ENCODE data around the gene PAQR4.

DNA sequence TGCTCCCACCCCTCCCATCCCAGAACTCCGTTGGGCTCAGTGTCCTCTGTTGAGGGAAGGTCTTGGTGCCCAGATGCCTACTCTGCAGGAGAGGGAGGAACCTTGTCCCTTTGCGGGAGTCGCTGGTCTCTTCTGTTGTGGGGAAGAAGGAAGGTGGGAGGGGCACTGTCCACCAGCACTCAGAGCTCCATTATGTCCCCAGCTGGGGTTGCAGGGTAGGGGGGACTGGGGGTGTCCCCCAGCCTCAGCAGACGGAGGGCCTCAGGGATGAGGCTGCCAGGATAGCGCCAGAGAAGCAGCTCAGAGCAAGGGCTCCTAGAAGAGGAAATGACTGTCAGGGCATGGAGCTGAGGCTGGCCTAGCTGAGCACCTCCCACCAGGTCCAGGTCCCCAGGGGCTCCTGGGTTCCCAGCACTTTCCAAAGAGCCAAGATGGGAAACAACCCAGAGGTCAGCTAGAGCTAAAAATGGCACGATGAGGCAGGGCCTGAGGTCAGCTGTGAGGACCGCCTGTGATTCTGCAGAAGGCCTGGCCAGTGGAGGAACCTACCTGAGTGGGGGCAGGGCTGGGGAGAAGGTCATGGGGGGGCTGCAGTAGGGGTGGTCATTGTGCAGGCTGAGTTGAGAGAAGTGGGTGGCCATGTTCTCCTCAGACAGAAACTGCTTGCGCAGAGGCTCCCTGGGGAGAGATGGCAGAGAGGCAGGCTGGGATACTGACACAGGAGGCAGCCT, 53.7 kb downstream of the PAQR4 start:
- TF ChIP-seq CTCF (IDR thresholded peaks at IDR 0.05 in 2 of 3, conservative IDR thresholded peaks at IDR 0.05 in 1 of 3; ENCODE audit: control insufficient read depth in 2 of 3, extremely low read depth in 1 of 3, insufficient read depth in 1 of 3, low read depth in 3 of 3, low read length in 3 of 3) (no peak), TAF1 (IDR thresholded peaks at IDR 0.05; ENCODE audit: borderline replicate concordance, low read depth, low read length) (no peak), CREB1 (IDR thresholded peaks at IDR 0.05; ENCODE audit: low read depth) (no peak), STAT1 (conservative IDR thresholded peaks at IDR 0.05) (no peak)
- TF ChIP-seq, protein P1, sequence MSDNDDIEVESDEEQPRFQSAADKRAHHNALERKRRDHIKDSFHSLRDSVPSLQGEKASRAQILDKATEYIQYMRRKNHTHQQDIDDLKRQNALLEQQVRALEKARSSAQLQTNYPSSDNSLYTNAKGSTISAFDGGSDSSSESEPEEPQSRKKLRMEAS (IDR thresholded peaks at IDR 0.05; ENCODE audit: low read depth, low read length): no peak
- TF ChIP-seq, protein P2, sequence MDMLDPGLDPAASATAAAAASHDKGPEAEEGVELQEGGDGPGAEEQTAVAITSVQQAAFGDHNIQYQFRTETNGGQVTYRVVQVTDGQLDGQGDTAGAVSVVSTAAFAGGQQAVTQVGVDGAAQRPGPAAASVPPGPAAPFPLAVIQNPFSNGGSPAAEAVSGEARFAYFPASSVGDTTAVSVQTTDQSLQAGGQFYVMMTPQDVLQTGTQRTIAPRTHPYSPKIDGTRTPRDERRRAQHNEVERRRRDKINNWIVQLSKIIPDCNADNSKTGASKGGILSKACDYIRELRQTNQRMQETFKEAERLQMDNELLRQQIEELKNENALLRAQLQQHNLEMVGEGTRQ (IDR thresholded peaks at IDR 0.05; ENCODE audit: borderline replicate concordance, low read depth, low read length): no peak
